ENCODE results near the gene UNC50. TPM values are rescaled to one million over a fixed set of nuclear protein-coding genes. Genes with fewer than 3 reads are reported as not detected.

The UNC50 gene, protein sequence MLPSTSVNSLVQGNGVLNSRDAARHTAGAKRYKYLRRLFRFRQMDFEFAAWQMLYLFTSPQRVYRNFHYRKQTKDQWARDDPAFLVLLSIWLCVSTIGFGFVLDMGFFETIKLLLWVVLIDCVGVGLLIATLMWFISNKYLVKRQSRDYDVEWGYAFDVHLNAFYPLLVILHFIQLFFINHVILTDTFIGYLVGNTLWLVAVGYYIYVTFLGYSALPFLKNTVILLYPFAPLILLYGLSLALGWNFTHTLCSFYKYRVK
- 30.3 and 36.4 TPM in 2 replicates for total RNA-seq (2014; rRNA removed; shearing (Covaris generic); ENCODE audit: low replicate concordance)

GRCh38 chr2:98608116-98608961, at the start of gene UNC50, which contains the start of gene COA5:
Gene UNC50 (plus strand): TSS chr2:98608589. CDS start chr2:98609760, 1,171 bp downstream.
Gene COA5 (minus strand): TSS chr2:98608512. CDS start chr2:98608405, 107 bp downstream.
- Histone ChIP-seq H3K27me3 (ENCODE audit: low read length) (no peaks in the 10 kb centered on the region), H3K4me2 (ENCODE audit: low read depth, low read length, poor library complexity, severe bottlenecking) (peak within 1 kb of the TSS; percentile 75), H3K27ac (ENCODE audit: low read length) (peak within 1 kb of the TSS; percentile 67), H3K4me3 (ENCODE audit: low read length) (peak within 1 kb of the TSS; percentile 98), H3K4me1 (ENCODE audit: low read length) (peaks cover 34% of the 10 kb centered on the region), H2AFZ (ENCODE audit: low read length) (peak within 1 kb of the TSS; percentile 91), H3K36me3 (ENCODE audit: insufficient read depth, low read length) (peaks cover 22% of the 10 kb centered on the region; the same call in 1 of the 2 replicates), H3K9me3 (ENCODE audit: low read length) (no peaks in the 10 kb centered on the region), H3K9ac (ENCODE audit: low read length) (peak within 1 kb of the TSS; percentile 96), H3K9me2 (replicated peaks; ENCODE audit: insufficient read depth, low read length) (no peaks in the 10 kb centered on the region), H4K20me1 (ENCODE audit: insufficient read depth, low read depth, low read length) (peaks cover 7% of the 10 kb centered on the region; the same call in 1 of the 2 replicates), H3K79me2 (ENCODE audit: low read length) (peaks cover 69% of the 10 kb centered on the region)
- DNase-seq, result peak; percentile 96

- peaks cover 21% of the 10 kb centered on the region for H3K4me1 ChIP-seq (ENCODE audit: low read length)
- H3K36me3 ChIP-seq (ENCODE audit: insufficient read depth, low read length), result no peaks in the 10 kb centered on the region
- no peak overlapping the region for H3K4me3 ChIP-seq (ENCODE audit: low read length)
- H3K9me2 ChIP-seq (replicated peaks; ENCODE audit: insufficient read depth, low read length), result no peaks in the 10 kb centered on the region
- no peaks in the 10 kb centered on the region for H4K20me1 ChIP-seq (ENCODE audit: insufficient read depth, low read depth, low read length)
- no peak overlapping the region for H3K9ac ChIP-seq (ENCODE audit: low read length)
- H3K27me3 ChIP-seq (ENCODE audit: low read length), result no peaks in the 10 kb centered on the region
- H3K4me2 ChIP-seq (ENCODE audit: low read depth, low read length, poor library complexity, severe bottlenecking), result no peak overlapping the region
- DNase-seq, result no peak
- no peak overlapping the region for H3K27ac ChIP-seq (ENCODE audit: low read length)
- H3K79me2 ChIP-seq (ENCODE audit: low read length), result no peaks in the 10 kb centered on the region
- no peaks in the 10 kb centered on the region for H3K9me3 ChIP-seq (ENCODE audit: low read length)
- no peak overlapping the region for H2AFZ ChIP-seq (ENCODE audit: low read length)
These were observed 49.4 kb upstream of the UNC50 start for GRCh38 chr2:98558852-98559530.

GRCh38 chr2:98559581-98559980, 48.8 kb upstream of the UNC50 start:
- Histone ChIP-seq H3K9ac (ENCODE audit: low read length) (no peak overlapping the region), H3K4me2 (ENCODE audit: low read depth, low read length, poor library complexity, severe bottlenecking) (no peak overlapping the region), H3K27ac (ENCODE audit: low read length) (no peak overlapping the region), H3K27me3 (ENCODE audit: low read length) (no peaks in the 10 kb centered on the region), H3K4me1 (ENCODE audit: low read length) (peaks cover 21% of the 10 kb centered on the region), H3K36me3 (ENCODE audit: insufficient read depth, low read length) (no peaks in the 10 kb centered on the region), H3K9me2 (replicated peaks; ENCODE audit: insufficient read depth, low read length) (no peaks in the 10 kb centered on the region), H4K20me1 (ENCODE audit: insufficient read depth, low read depth, low read length) (no peaks in the 10 kb centered on the region), H2AFZ (ENCODE audit: low read length) (no peak overlapping the region), H3K9me3 (ENCODE audit: low read length) (no peaks in the 10 kb centered on the region), H3K79me2 (ENCODE audit: low read length) (no peaks in the 10 kb centered on the region), H3K4me3 (ENCODE audit: low read length) (no peak overlapping the region)
- DNase-seq, result no peak

DNA sequence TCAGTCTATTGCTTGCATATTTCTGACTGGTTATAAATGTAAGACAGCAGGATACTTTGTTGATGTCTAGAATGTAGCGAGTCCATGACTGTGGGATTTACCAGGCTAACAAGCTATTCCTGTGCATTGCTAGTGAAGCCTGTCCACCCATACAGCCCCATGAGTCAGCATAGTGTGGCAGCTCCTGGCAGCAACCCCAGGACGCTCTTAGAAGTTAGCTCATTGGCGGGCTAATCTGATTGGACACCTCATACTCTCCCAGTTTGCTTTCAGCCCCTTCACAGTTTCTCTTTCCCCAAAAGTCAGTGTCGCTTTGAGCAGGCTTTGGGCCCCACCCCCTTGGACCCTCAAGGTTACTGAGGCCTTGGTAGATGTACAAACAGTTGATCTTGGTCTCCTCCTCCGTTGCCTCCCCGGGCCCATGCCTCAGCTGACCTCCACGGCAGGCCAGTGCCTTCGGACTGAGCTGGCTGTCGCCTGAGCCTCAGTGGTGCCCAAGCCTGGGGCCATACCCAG, 48.1 kb upstream of the UNC50 start:
- DNase-seq, result no peak
- Histone ChIP-seq H3K27me3 (ENCODE audit: low read length) (no peaks in the 10 kb centered on the region), H3K9me2 (replicated peaks; ENCODE audit: insufficient read depth, low read length) (no peaks in the 10 kb centered on the region), H2AFZ (ENCODE audit: low read length) (no peak overlapping the region), H3K9me3 (ENCODE audit: low read length) (no peaks in the 10 kb centered on the region), H3K36me3 (ENCODE audit: insufficient read depth, low read length) (no peaks in the 10 kb centered on the region), H3K4me3 (ENCODE audit: low read length) (no peak overlapping the region), H3K9ac (ENCODE audit: low read length) (no peak overlapping the region), H3K79me2 (ENCODE audit: low read length) (no peaks in the 10 kb centered on the region), H3K4me1 (ENCODE audit: low read length) (peaks cover 21% of the 10 kb centered on the region), H4K20me1 (ENCODE audit: insufficient read depth, low read depth, low read length) (no peaks in the 10 kb centered on the region), H3K4me2 (ENCODE audit: low read depth, low read length, poor library complexity, severe bottlenecking) (no peak overlapping the region), H3K27ac (ENCODE audit: low read length) (no peak overlapping the region)

DNA sequence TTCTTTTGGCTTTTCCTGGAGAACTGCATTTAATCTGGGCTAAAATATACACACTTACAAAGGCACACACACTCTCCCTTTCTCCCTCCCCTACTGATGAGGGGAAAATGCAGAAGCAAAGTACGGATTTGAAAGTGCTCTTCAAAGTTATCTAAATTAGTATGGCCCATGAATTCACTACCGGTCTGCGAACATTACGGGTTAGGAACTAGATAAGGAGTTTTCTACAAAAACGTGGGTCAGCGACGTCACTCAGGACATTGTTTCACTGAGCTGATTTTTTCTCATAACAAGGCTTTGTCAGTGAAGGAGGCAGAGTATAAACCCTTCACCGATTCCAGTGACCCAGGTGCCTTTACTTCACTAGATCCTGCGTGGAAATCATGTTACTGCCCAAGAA, 47.4 kb upstream of the UNC50 start:
- Histone ChIP-seq H3K9ac (ENCODE audit: low read length) (no peak overlapping the region), H3K27me3 (ENCODE audit: low read length) (no peaks in the 10 kb centered on the region), H4K20me1 (ENCODE audit: insufficient read depth, low read depth, low read length) (no peaks in the 10 kb centered on the region), H3K4me1 (ENCODE audit: low read length) (peaks cover 17% of the 10 kb centered on the region), H3K4me3 (ENCODE audit: low read length) (no peak overlapping the region), H3K79me2 (ENCODE audit: low read length) (no peaks in the 10 kb centered on the region), H3K36me3 (ENCODE audit: insufficient read depth, low read length) (no peaks in the 10 kb centered on the region), H3K4me2 (ENCODE audit: low read depth, low read length, poor library complexity, severe bottlenecking) (no peak overlapping the region), H3K9me2 (replicated peaks; ENCODE audit: insufficient read depth, low read length) (no peaks in the 10 kb centered on the region), H3K27ac (ENCODE audit: low read length) (no peak overlapping the region), H2AFZ (ENCODE audit: low read length) (no peak overlapping the region), H3K9me3 (ENCODE audit: low read length) (no peaks in the 10 kb centered on the region)
- DNase-seq, result no peak

DNA sequence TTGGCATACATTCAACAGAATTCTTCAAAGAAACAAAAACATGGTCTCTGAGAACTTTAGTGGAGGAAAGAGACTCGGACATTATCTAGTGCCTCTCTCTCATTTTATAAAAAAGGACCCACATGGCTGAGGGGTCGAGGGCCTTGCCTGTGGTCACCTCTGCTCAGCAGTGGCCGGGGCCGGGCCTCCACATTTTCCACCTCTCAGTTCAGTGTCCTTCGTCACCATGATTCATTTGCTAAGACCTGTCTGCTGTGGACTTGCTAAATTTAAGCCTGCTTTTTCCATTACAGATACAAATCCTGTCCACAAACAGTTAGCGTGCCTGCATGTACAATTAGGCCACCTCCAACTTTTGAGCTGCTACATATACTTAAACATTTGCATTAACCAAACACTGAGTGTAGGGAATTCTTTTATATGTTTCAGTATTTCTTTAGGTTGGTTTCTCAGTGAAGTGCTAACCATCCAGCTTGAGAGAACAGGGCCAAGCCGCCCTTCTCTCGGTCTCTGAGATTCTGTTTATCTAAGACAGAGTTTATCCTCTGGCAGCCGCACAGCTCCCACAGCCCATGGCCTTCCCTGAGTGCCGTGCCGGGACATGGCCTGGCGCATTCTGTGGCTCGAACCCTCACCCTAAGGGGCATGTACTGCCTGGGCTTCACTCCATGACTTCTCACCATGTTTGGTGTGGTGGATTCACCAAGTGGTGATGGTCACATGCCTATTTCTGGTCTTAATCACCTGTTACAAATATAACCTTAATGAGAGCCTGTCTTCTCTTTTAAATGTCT, 46.3 kb upstream of the UNC50 start:
- Histone ChIP-seq H3K4me2 (ENCODE audit: low read depth, low read length, poor library complexity, severe bottlenecking) (no peak overlapping the region), H3K27me3 (ENCODE audit: low read length) (no peaks in the 10 kb centered on the region), H4K20me1 (ENCODE audit: insufficient read depth, low read depth, low read length) (no peaks in the 10 kb centered on the region), H3K36me3 (ENCODE audit: insufficient read depth, low read length) (no peaks in the 10 kb centered on the region), H3K79me2 (ENCODE audit: low read length) (no peaks in the 10 kb centered on the region), H3K9me2 (replicated peaks; ENCODE audit: insufficient read depth, low read length) (no peaks in the 10 kb centered on the region), H3K4me1 (ENCODE audit: low read length) (peaks cover 6% of the 10 kb centered on the region), H3K4me3 (ENCODE audit: low read length) (no peak overlapping the region), H3K9me3 (ENCODE audit: low read length) (no peaks in the 10 kb centered on the region), H3K27ac (ENCODE audit: low read length) (no peak overlapping the region), H3K9ac (ENCODE audit: low read length) (no peak overlapping the region), H2AFZ (ENCODE audit: low read length) (no peak overlapping the region)
- no peak for DNase-seq

DNA sequence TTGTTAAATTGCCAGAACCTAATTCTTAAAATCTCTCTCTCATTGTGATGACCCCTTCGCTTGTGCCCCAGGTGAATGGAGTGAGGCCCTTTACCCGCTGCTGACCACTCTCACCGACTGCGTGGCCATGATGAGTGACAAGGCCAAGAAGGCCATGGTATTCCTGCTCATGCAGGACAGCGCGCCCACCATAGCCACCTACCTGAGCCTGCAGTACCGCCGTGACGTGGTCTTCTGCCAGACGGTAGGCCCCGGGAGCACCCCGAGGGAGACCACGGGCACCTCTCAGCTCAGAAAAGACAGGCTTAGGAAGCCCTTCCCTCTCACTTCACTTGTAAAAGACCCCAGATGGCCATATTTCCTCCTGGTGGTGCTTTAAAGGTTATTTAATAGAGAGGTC, 45.0 kb upstream of the UNC50 start:
- H2AFZ ChIP-seq (ENCODE audit: low read length), result no peak overlapping the region
- H4K20me1 ChIP-seq (ENCODE audit: insufficient read depth, low read depth, low read length), result no peaks in the 10 kb centered on the region
- H3K27ac ChIP-seq (ENCODE audit: low read length), result no peak overlapping the region
- no peaks in the 10 kb centered on the region for H3K79me2 ChIP-seq (ENCODE audit: low read length)
- no peaks in the 10 kb centered on the region for H3K36me3 ChIP-seq (ENCODE audit: insufficient read depth, low read length)
- no peaks in the 10 kb centered on the region for H3K9me3 ChIP-seq (ENCODE audit: low read length)
- no peak overlapping the region for H3K9ac ChIP-seq (ENCODE audit: low read length)
- H3K9me2 ChIP-seq (replicated peaks; ENCODE audit: insufficient read depth, low read length), result no peaks in the 10 kb centered on the region
- H3K27me3 ChIP-seq (ENCODE audit: low read length), result no peaks in the 10 kb centered on the region
- no peaks in the 10 kb centered on the region for H3K4me1 ChIP-seq (ENCODE audit: low read length)
- no peak overlapping the region for H3K4me3 ChIP-seq (ENCODE audit: low read length)
- no peak for DNase-seq
- no peak overlapping the region for H3K4me2 ChIP-seq (ENCODE audit: low read depth, low read length, poor library complexity, severe bottlenecking)

All from Karpas-422 (cell line).